GM12892 (cell line): ENCODE results near the gene DAB1.

Experiments used
- POLR2A ChIP-seq: IDR thresholded peaks from 2 replicates; pipeline ENCODE4 v1.6.1; 2011; ENCODE audit warnings: low read depth, low read length, control low read depth
- POLR2AphosphoS5 ChIP-seq: IDR thresholded peaks from 2 replicates; pipeline ENCODE4 v1.6.1; 2011; ENCODE audit warnings: low read depth, low read length, control low read depth

DNA sequence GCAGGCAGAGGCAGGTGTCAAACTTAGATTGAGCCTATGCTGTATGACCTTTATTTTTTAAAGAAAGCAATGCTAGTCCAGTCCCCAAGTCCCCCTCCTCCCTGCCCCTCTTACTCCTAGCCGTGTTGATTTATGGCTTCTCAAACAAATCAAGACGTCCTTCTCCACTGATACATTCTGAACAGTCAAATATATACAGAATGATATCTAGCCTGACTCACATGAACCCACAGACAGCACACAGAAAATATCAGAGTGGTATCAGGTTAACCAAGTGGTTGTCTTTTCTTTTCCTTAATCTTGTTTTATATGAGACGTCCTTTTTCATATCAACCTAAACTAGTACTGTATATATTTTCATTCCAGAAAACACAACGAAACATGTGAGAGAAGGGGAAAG is 13.4 kb downstream of the DAB1 start:
- TF ChIP-seq POLR2AphosphoS5 (no peak), POLR2A (no peak)
